IMR-90 (cell line): ENCODE results near the gene CIC. TPM values are rescaled to one million over a fixed set of nuclear protein-coding genes. Genes with fewer than 3 reads are reported as not detected.
A peak's percentile ranks its signal among the peaks of the same experiment; 100 is the strongest.

ENCODE experiments used
- CTCF ChIP-seq: conservative IDR thresholded peaks from 2 replicates; pipeline ENCODE4 v1.5.1; 2012; ENCODE audit warnings: mild to moderate bottlenecking, low read depth, low read length, improper control_type of control experiment
- MAFK ChIP-seq: IDR thresholded peaks from 2 replicates; pipeline ENCODE4 v1.6.1; 2012; ENCODE audit warnings: low read depth, low read length, improper control_type of control experiment
- polyA plus RNA-seq, 3 experiments: library from polyadenylated mRNA; depleted of rRNA; stranded (reverse); fragments of >200 nt; gene quantifications; 2 replicates each; pipeline ENCODE4 v1.2.3, GENCODE V29; 2012; ENCODE audit warnings: low replicate concordance in 1 of 3
- total RNA-seq: library from RNA; depleted of rRNA; stranded (reverse); fragments of >200 nt; gene quantifications from 2 replicates; pipeline ENCODE4 v1.2.3, GENCODE V29; 2012

CIC gene
- total and polyA plus RNA-seq, 2 of the 4 experiments (the other 2 are of a cell fraction): 1.8 to 23.2 TPM

GRCh38 chr19:42325308-42325895 lies 56.4 kb downstream of the CIC start, which contains the start of gene MEGF8 (continued):
- peak; percentile 96 for TF ChIP-seq CTCF
- no peak for TF ChIP-seq MAFK
